Glutamatergic neuron (in vitro differentiated cells): ENCODE data around the gene MGMT. TPM values are rescaled to one million over a fixed set of nuclear protein-coding genes. Genes with fewer than 3 reads are reported as not detected.
A peak's percentile ranks its signal among the peaks of the same experiment; 100 is the strongest.

Experiments used
- DNase-seq: peaks from one replicate; pipeline ENCODE4 v3.0.0; 2022
- H3K27ac Mint-ChIP-seq: one replicate; pipeline ENCODE4 v1.8.0; 2020; ENCODE audit warnings: mild to moderate bottlenecking, mixed read lengths, inconsistent platforms; ENCODE audit not compliant: unreplicated experiment
- H3K27me3 Mint-ChIP-seq: one replicate; pipeline ENCODE4 v1.8.0; 2020; ENCODE audit warnings: mild to moderate bottlenecking, moderate library complexity, mixed read lengths, inconsistent platforms; ENCODE audit not compliant: unreplicated experiment
- H3K36me3 Mint-ChIP-seq: one replicate; pipeline ENCODE4 v1.8.0; 2020; ENCODE audit warnings: mild to moderate bottlenecking, mixed read lengths, inconsistent platforms; ENCODE audit not compliant: unreplicated experiment
- H3K4me1 Mint-ChIP-seq: one replicate; pipeline ENCODE4 v1.8.0; 2020; ENCODE audit warnings: mild to moderate bottlenecking, low read depth, mixed read lengths, inconsistent platforms; ENCODE audit not compliant: unreplicated experiment
- H3K4me3 Mint-ChIP-seq: one replicate; pipeline ENCODE4 v1.8.0; 2020; ENCODE audit warnings: mild to moderate bottlenecking, mixed read lengths, inconsistent platforms; ENCODE audit not compliant: unreplicated experiment
- H3K9me3 Mint-ChIP-seq: one replicate; pipeline ENCODE4 v1.8.0; 2020; ENCODE audit warnings: mild to moderate bottlenecking, moderate library complexity, mixed read lengths, inconsistent platforms; ENCODE audit not compliant: unreplicated experiment
- CTCF ChIP-seq: fragments of 200-600 bp; sonication (generic); IDR thresholded peaks from one replicate; pipeline ENCODE4 v1.5.0; 2021; ENCODE audit not compliant: partially characterized antibody, unreplicated experiment
- long read RNA-seq: library from polyadenylated mRNA; unstranded; transcript quantifications from one replicate; pipeline ENCODE4 v2.0.0, GENCODE V29; 2020; ENCODE audit not compliant: unreplicated experiment
- total RNA-seq: library from RNA; stranded (reverse); fragmentation: NEBNext Ultra II Directional; extraction: Animal tissue kit (Norgen Biotek cat#: 25700); gene quantifications from one replicate; pipeline ENCODE4 v1.2.1, GENCODE V29; 2021; ENCODE audit not compliant: unreplicated experiment

The MGMT gene
- 15.9 TPM for total RNA-seq
- long read RNA-seq, transcript MGMT-201 (5 exons, 1,759 nt) = major isoform, 21 of 24 reads
- long read RNA-seq, partial matches to known transcripts = 1 of 24 reads
- long read RNA-seq, other reads (novel, unspliced or antisense) = 1 of 24 reads

DNA sequence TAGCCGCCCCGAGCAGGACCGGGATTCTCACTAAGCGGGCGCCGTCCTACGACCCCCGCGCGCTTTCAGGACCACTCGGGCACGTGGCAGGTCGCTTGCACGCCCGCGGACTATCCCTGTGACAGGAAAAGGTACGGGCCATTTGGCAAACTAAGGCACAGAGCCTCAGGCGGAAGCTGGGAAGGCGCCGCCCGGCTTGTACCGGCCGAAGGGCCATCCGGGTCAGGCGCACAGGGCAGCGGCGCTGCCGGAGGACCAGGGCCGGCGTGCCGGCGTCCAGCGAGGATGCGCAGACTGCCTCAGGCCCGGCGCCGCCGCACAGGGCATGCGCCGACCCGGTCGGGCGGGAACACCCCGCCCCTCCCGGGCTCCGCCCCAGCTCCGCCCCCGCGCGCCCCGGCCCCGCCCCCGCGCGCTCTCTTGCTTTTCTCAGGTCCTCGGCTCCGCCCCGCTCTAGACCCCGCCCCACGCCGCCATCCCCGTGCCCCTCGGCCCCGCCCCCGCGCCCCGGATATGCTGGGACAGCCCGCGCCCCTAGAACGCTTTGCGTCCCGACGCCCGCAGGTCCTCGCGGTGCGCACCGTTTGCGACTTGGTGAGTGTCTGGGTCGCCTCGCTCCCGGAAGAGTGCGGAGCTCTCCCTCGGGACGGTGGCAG, at the start of gene MGMT:
Gene MGMT, plus strand, starts transcription at position 539 of the 656 bp plus-strand sequence.
- no peak within 1 kb of the TSS for H3K27ac Mint-ChIP-seq
- peaks cover 2% of the 10 kb centered on the region for H3K4me1 Mint-ChIP-seq
- peak within 1 kb of the TSS; percentile 84 for H3K4me3 Mint-ChIP-seq
- peaks cover 7% of the 10 kb centered on the region for H3K27me3 Mint-ChIP-seq
- H3K36me3 Mint-ChIP-seq = no peaks in the 10 kb centered on the region
- TF ChIP-seq CTCF = no peak
- H3K9me3 Mint-ChIP-seq = peaks cover 5% of the 10 kb centered on the region
- peak; percentile 95 for DNase-seq

GRCh38 chr10:129417870-129418269, 49.2 kb upstream of the MGMT start:
- no peaks in the 10 kb centered on the region for H3K27me3 Mint-ChIP-seq
- H3K4me3 Mint-ChIP-seq = no peak overlapping the region
- peak overlapping the region; percentile 13 for H3K27ac Mint-ChIP-seq
- no peaks in the 10 kb centered on the region for H3K9me3 Mint-ChIP-seq
- no peak for DNase-seq
- no peak for TF ChIP-seq CTCF
- peaks cover 4% of the 10 kb centered on the region for H3K36me3 Mint-ChIP-seq
- H3K4me1 Mint-ChIP-seq = peaks cover 17% of the 10 kb centered on the region

- DNase-seq = no peak
- peaks cover 4% of the 10 kb centered on the region for H3K36me3 Mint-ChIP-seq
- H3K4me1 Mint-ChIP-seq = peaks cover 17% of the 10 kb centered on the region
- no peak overlapping the region for H3K4me3 Mint-ChIP-seq
- H3K9me3 Mint-ChIP-seq = no peaks in the 10 kb centered on the region
- no peak overlapping the region for H3K27ac Mint-ChIP-seq
- H3K27me3 Mint-ChIP-seq = no peaks in the 10 kb centered on the region
- no peak for TF ChIP-seq CTCF
Measured at GRCh38 chr10:129418496-129419225, 48.4 kb upstream of the MGMT start.

DNA sequence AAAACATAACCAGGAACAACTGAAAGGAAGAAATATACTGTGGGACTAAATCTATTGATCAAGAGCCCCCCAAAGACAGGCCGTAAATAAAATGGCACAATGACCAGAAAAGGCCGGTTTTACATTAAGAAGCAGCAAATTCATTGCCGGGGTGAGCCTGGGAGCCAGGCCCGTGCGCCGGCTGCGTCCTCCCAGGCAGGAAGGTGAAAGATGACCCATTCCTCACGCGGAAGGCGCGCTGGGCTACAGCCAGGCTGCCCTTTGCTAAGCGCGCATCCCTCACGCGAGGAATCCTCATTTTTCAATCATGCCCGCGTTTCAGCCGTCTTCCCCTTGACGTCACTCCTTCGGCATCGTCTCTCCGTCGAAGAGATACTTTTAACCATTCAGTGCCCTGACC, 47.6 kb upstream of the MGMT start:
- TF ChIP-seq CTCF = no peak
- Mint-ChIP-seq H3K27me3 (no peaks in the 10 kb centered on the region), H3K4me3 (no peak overlapping the region), H3K9me3 (no peaks in the 10 kb centered on the region), H3K4me1 (peaks cover 17% of the 10 kb centered on the region), H3K36me3 (peaks cover 4% of the 10 kb centered on the region), H3K27ac (no peak overlapping the region)
- no peak for DNase-seq
